HepG2 (cell line): ENCODE measurements around the gene ZNF318. TPM values are rescaled to one million over a fixed set of nuclear protein-coding genes. Genes with fewer than 3 reads are reported as not detected.
A peak's percentile ranks its signal among the peaks of the same experiment; 100 is the strongest.

Experiments used
- ATAC-seq: fragments of 200-7000 bp; cut with Tn5 transposase; 3 replicates; pipeline ENCODE4 v1.9.1; 2020; ENCODE audit warnings: mild to moderate bottlenecking, moderate library complexity
- BruUV-seq: library from RNA; stranded (reverse); fragments of 400-500 nt; replicated peaks from 2 replicates; lab custom pipeline; 2021; lab: Mats Ljungman, UMichigan
- CTCF ChIA-PET: fragments of 300-600 bp; formaldehyde crosslinking; extraction: SDS; loops from one replicate; lab custom pipeline; 2021; ENCODE audit warnings: low total read pairs, inconsistent platforms, low intra/inter-chr PET ratio; lab: Yijun Ruan, JAX
- POLR2A ChIA-PET: fragments of 350-600 bp; sonication (Branson Sonifier 250); formaldehyde crosslinking; loops from one replicate; lab custom pipeline; 2020; ENCODE audit warnings: antibody characterized with exemption, inconsistent platforms; lab: Yijun Ruan, JAX
- DNase-seq: peaks from one replicate; pipeline ENCODE4 v3.0.0-alpha.2; 2015; ENCODE audit warnings: low spot score
- FAIRE-seq: peaks from 3 replicates; lab custom pipeline; 2011; peaks lifted over from hg19 to GRCh38; lab: Jason Lieb, UNC
- H2AFZ ChIP-seq: one replicate; pipeline ENCODE4 v1.6.1; 2011; ENCODE audit warnings: low read length, inconsistent platforms
- H3K27ac ChIP-seq: fragments of 300-600 bp; 3 replicates; pipeline ENCODE4 v1.8.0; 2011; ENCODE audit warnings: mixed run types, mild to moderate bottlenecking, mixed read lengths, low read length, inconsistent platforms; ENCODE audit not compliant: insufficient read depth; ENCODE audit errors: extremely low read length
- H3K27me3 ChIP-seq, 2 experiments: fragments of 200-600 bp in 1 of 2; 2 replicates in 1 of 2; 3 replicates in 1 of 2; pipeline versions ENCODE4 v1.6.0 to v1.8.0; 2011; ENCODE audit warnings: low read length in 2 of 2, mild to moderate bottlenecking in 2 of 2, moderate library complexity in 2 of 2, inconsistent platforms in 1 of 2; ENCODE audit not compliant: insufficient read depth in 2 of 2, control insufficient read depth in 1 of 2
- H3K36me3 ChIP-seq, 2 experiments: fragments of 200-600 bp in 1 of 2; replicated peaks in 1 of 2; 2 replicates in 1 of 2; 3 replicates in 1 of 2; pipeline versions ENCODE4 v1.5.1 to v1.8.0; 2011; ENCODE audit warnings: low read length in 2 of 2, inconsistent platforms in 1 of 2; ENCODE audit not compliant: insufficient read depth in 2 of 2, control insufficient read depth in 1 of 2
- H3K4me1 ChIP-seq: 2 replicates; pipeline ENCODE4 v1.5.1; 2012; ENCODE audit warnings: low read length, inconsistent platforms; ENCODE audit not compliant: insufficient read depth
- H3K4me2 ChIP-seq: 2 replicates; pipeline ENCODE4 v1.6.0; 2011; ENCODE audit warnings: low read depth, low read length, inconsistent platforms
- H3K4me3 ChIP-seq, 3 experiments: fragments of 200-600 bp in 1 of 3; sonication (generic), shearing (Covaris generic) in 1 of 3; replicated peaks in 1 of 3; 2 replicates each; pipeline ENCODE4 v1.5.1; 2011 to 2016; ENCODE audit warnings: low read length in 3 of 3, inconsistent platforms in 2 of 3, low read depth in 2 of 3, mild to moderate bottlenecking in 2 of 3, control low read depth in 1 of 3, mixed read lengths in 1 of 3; ENCODE audit not compliant: insufficient read depth in 1 of 3
- H3K79me2 ChIP-seq: one replicate; pipeline ENCODE4 v1.6.1; 2011; ENCODE audit warnings: low read length, inconsistent platforms; ENCODE audit not compliant: insufficient read depth
- H3K9ac ChIP-seq: 2 replicates; pipeline ENCODE4 v1.6.0; 2011; ENCODE audit warnings: mild to moderate bottlenecking, low read depth, low read length, inconsistent platforms; ENCODE audit not compliant: insufficient read depth
- H3K9me3 ChIP-seq: 2 replicates; pipeline ENCODE4 v1.5.1; 2012; ENCODE audit warnings: mild to moderate bottlenecking, low read length
- H4K20me1 ChIP-seq: 2 replicates; pipeline ENCODE4 v1.6.0; 2011; ENCODE audit warnings: inconsistent platforms, mild to moderate bottlenecking, low read length, moderate library complexity; ENCODE audit not compliant: insufficient read depth
- ATF2 ChIP-seq: sonication (generic); formaldehyde crosslinking; IDR thresholded peaks from 2 replicates; pipeline ENCODE4 v1.4.0; 2020; ENCODE audit warnings: missing genetic modification reagents
- BCL6 ChIP-seq: IDR thresholded peaks from 2 replicates; pipeline ENCODE4 v1.6.1; 2016; ENCODE audit warnings: missing genetic modification reagents, missing compliant biosample characterization
- BRD4 ChIP-seq: sonication (generic); formaldehyde crosslinking; IDR thresholded peaks from 2 replicates; pipeline ENCODE4 v1.4.0; 2020; ENCODE audit warnings: missing genetic modification reagents
- CEBPB ChIP-seq: IDR thresholded peaks from 2 replicates; pipeline ENCODE4 v1.6.1; 2011; ENCODE audit warnings: low read depth, low read length, improper control_type of control experiment, borderline replicate concordance
- DMTF1 ChIP-seq: sonication (generic); formaldehyde crosslinking; IDR thresholded peaks from 2 replicates; pipeline ENCODE4 v1.4.0; 2020; ENCODE audit warnings: mild to moderate bottlenecking, missing genetic modification reagents
- FOXA3 ChIP-seq: IDR thresholded peaks from 2 replicates; pipeline ENCODE4 v1.6.1; 2016; ENCODE audit warnings: missing genetic modification reagents, missing compliant biosample characterization
- FOXC1 ChIP-seq: sonication (generic); formaldehyde crosslinking; IDR thresholded peaks from 2 replicates; pipeline ENCODE4 v1.8.0; 2022; ENCODE audit warnings: mild to moderate bottlenecking, missing genetic modification reagents, borderline replicate concordance
- HIC2 ChIP-seq: sonication (generic); formaldehyde crosslinking; IDR thresholded peaks from 2 replicates; pipeline ENCODE4 v1.9.0; 2022; ENCODE audit warnings: low read depth, missing genetic modification reagents
- KMT2A ChIP-seq: sonication (generic); formaldehyde crosslinking; IDR thresholded peaks from 2 replicates; pipeline ENCODE4 v1.4.0; 2020; ENCODE audit warnings: missing genetic modification reagents
- MAX ChIP-seq: IDR thresholded peaks from 2 replicates; pipeline ENCODE4 v1.6.1; 2012; ENCODE audit warnings: inconsistent platforms
- PAX8 ChIP-seq: sonication (generic); formaldehyde crosslinking; IDR thresholded peaks from 2 replicates; pipeline ENCODE4 v1.8.0; 2022; ENCODE audit warnings: mild to moderate bottlenecking, missing genetic modification reagents, borderline replicate concordance
- SMAD1 ChIP-seq: sonication (generic); formaldehyde crosslinking; IDR thresholded peaks from 2 replicates; pipeline ENCODE4 v1.4.0; 2020; ENCODE audit warnings: missing genetic modification reagents, low read depth, mild to moderate bottlenecking, borderline replicate concordance
- ZNF280B ChIP-seq: sonication (generic); formaldehyde crosslinking; IDR thresholded peaks from 2 replicates; pipeline ENCODE4 v1.5.0; 2020; ENCODE audit warnings: missing genetic modification reagents, mild to moderate bottlenecking, borderline replicate concordance
- ZNF777 ChIP-seq: sonication (generic); formaldehyde crosslinking; IDR thresholded peaks from 2 replicates; pipeline ENCODE4 v1.4.0; 2020; ENCODE audit warnings: missing genetic modification reagents
- WGBS: methylation state at CpG from one replicate; pipeline ENCODE4 v1.1.6; 2017; ENCODE audit warnings: low lambda C conversion rate; 5-methylcytosine and 5-hydroxymethylcytosine counted together
- in situ Hi-C: cut with HindIII; loops from 2 replicates; pipeline ENCODE4 v1.10.0; 2017; ENCODE audit warnings: low pct_unique_long_range_greater_than_20kb; ENCODE audit not compliant: extremely low pct_ligation_motif_present
- intact Hi-C: fragments of 100-400 bp; cut with micrococcal nuclease; formaldehyde crosslinking; loops from one replicate; pipeline ENCODE4 v1.10.0; 2022; ENCODE audit not compliant: unreplicated experiment
- polyA plus RNA-seq, 8 experiments: library from polyadenylated mRNA; depleted of rRNA in 3 of 8; stranded (reverse) in 7 of 8; unstranded in 1 of 8; fragments of >200 nt; fragmentation: Illumina TruSeq in 4 of 8; extraction: Trizol in 4 of 8; gene quantifications; 2 replicates each; pipeline versions ENCODE4 v1.2.1 to v1.2.3, GENCODE V29; 2011 to 2016; ENCODE audit warnings: low read depth in 4 of 8, missing spikeins in 1 of 8, mixed read lengths in 1 of 8; ENCODE audit not compliant: insufficient read depth in 1 of 8
- total RNA-seq, 5 experiments: library from RNA; depleted of rRNA; stranded (reverse); fragments of >200 nt; fragmentation: Illumina TruSeq; extraction: Trizol; gene quantifications; 2 replicates each; pipeline ENCODE4 v1.2.3, GENCODE V29; 2016; ENCODE audit warnings: low read depth in 1 of 5

Gene ZNF318
- total and polyA plus RNA-seq, 2 of the 13 experiments (the other 11 are each of a cell fraction or from before 2014, with no cell fraction given), result 13.0 to 14.5 TPM

GRCh38 chr6:43368259-43369160 lies 937 bp downstream of the ZNF318 start:
- peak overlapping the region; percentile 60 to 81 (median 66) for H3K4me3 ChIP-seq
- ChIA-PET POLR2A (interaction anchor here (0.9 to 3.8 kb wide), 14 partner anchors 9 to 194 kb away, joined by 5 to 17 read pairs (median 6); partner anchors contain the start of genes ABCC10 and TJAP1), CTCF (no interaction called here)
- peak overlapping the region; percentile 67 for H3K9ac ChIP-seq
- H3K4me2 ChIP-seq, result peak overlapping the region; percentile 99
- TSS peak; percentile 61 for BruUV-seq
- in situ Hi-C loops, result no loop called here
- no peak overlapping the region for H2AFZ ChIP-seq
- H3K36me3 ChIP-seq, result peaks cover 7 to 21% of the 10 kb centered on the region in 2 experiments; a peak in 4 of 5 replicates
- peak overlapping the region; percentile 18 for H3K27ac ChIP-seq
- no peaks in the 10 kb centered on the region for H4K20me1 ChIP-seq
- no peaks in the 10 kb centered on the region for H3K27me3 ChIP-seq
- intact Hi-C loops, result loop anchor here (1.0 to 5.0 kb wide), 2 partner anchors 59 to 129 kb away; partner anchors contain the start of gene ABCC10
- H3K4me1 ChIP-seq, result peaks cover 38% of the 10 kb centered on the region
- FAIRE-seq (peak; percentile 34), DNase-seq (peak; percentile 29), ATAC-seq (peak; percentile 55)
- peaks cover 12% of the 10 kb centered on the region for H3K79me2 ChIP-seq
- 1% methylated on average over 63 of the region's 71 CpGs for WGBS
- H3K9me3 ChIP-seq, result no peaks in the 10 kb centered on the region
- TF ChIP-seq SMAD1 (CRISPR knock-in tag) (no peak), FOXC1 (CRISPR knock-in tag) (peak; percentile 37; the same call in 1 of the 2 replicates), MAX (no peak; the same call in 1 of the 2 replicates), PAX8 (CRISPR knock-in tag) (peak; percentile 90; the same call in 1 of the 2 replicates), ATF2 (CRISPR knock-in tag) (peak; percentile 16; the same call in 1 of the 2 replicates), HIC2 (CRISPR knock-in tag) (0 out of 2 replicates have a peak, but pooled peaks have one; percentile 17), ZNF777 (CRISPR knock-in tag) (peak; percentile 86), BRD4 (peak; percentile 52; the same call in 1 of the 2 replicates), BCL6 (CRISPR knock-in tag) (0 out of 2 replicates have a peak, but pooled peaks have one; percentile 31), FOXA3 (CRISPR knock-in tag) (no peak), CEBPB (no peak), DMTF1 (no peak), ZNF280B (CRISPR knock-in tag) (no peak; the same call in 1 of the 2 replicates), KMT2A (CRISPR knock-in tag) (peak; percentile 28; the same call in 1 of the 2 replicates)
